GM19193 (cell line): ENCODE results near the gene MIDN.

ENCODE experiments used
- POLR2A ChIP-seq: IDR thresholded peaks from 4 replicates; pipeline ENCODE4 v1.6.1; 2011; ENCODE audit not compliant: insufficient read depth, insufficient read length; ENCODE audit errors: extremely low read depth

Gene MIDN

GRCh38 chr19:1256646-1257474, 8.5 kb downstream of the MIDN start:
- no peak for TF ChIP-seq POLR2A

- no peak for TF ChIP-seq POLR2A
Observed at GRCh38 chr19:1257475-1258162, 9.2 kb downstream of the MIDN start.

GRCh38 chr19:1258163-1258492, 9.7 kb downstream of the MIDN start:
- no peak for TF ChIP-seq POLR2A

GRCh38 chr19:1258707-1259205, 10.4 kb downstream of the MIDN start:
- TF ChIP-seq POLR2A: no peak

- TF ChIP-seq POLR2A: peak; percentile 71
Observed at GRCh38 chr19:1259206-1259875, 11.0 kb downstream of the MIDN start.

GRCh38 chr19:1259876-1260748, 11.7 kb downstream of the MIDN start:
- TF ChIP-seq POLR2A: peak; percentile 29

- TF ChIP-seq POLR2A: peak; percentile 45
Observed at GRCh38 chr19:1260749-1261537, 12.6 kb downstream of the MIDN start.

- no peak for TF ChIP-seq POLR2A
Observed at GRCh38 chr19:1261538-1261797, 13.1 kb downstream of the MIDN start.

- TF ChIP-seq POLR2A: no peak
Observed at GRCh38 chr19:1261798-1262622, 13.6 kb downstream of the MIDN start.

- no peak for TF ChIP-seq POLR2A
Observed at GRCh38 chr19:1262623-1263123, 14.3 kb downstream of the MIDN start.

GRCh38 chr19:1263188-1263587, 14.8 kb downstream of the MIDN start:
- no peak for TF ChIP-seq POLR2A

GRCh38 chr19:1264801-1265614, 16.6 kb downstream of the MIDN start:
- TF ChIP-seq POLR2A: no peak

- TF ChIP-seq POLR2A: no peak
Observed at GRCh38 chr19:1265615-1266128, 17.3 kb downstream of the MIDN start.
